Mucosa of descending colon (tissue), 3 donors: ENCODE data around the gene VN1R5. TPM values are rescaled to one million over a fixed set of nuclear protein-coding genes. Genes with fewer than 3 reads are reported as not detected.

Experiments
- ATAC-seq: fragments of 200-7000 bp; cut with Tn5 transposase; one replicate; pipeline ENCODE4 v1.9.1; 2020; ENCODE audit warnings: mild to moderate bottlenecking, moderate library complexity
- DNase-seq, 3 donors: peaks; one replicate each; pipeline ENCODE4 v3.0.0-alpha.2; 2020
- H3K36me3 ChIP-seq: fragments of 200-600 bp; one replicate; pipeline ENCODE4 v1.8.0; 2021; ENCODE audit warnings: low read depth, mild to moderate bottlenecking
- H3K4me1 ChIP-seq: fragments of 200-600 bp; one replicate; pipeline ENCODE4 v1.8.0; 2021; ENCODE audit warnings: low read depth, mild to moderate bottlenecking
- H3K4me3 ChIP-seq: fragments of 200-600 bp; one replicate; pipeline ENCODE4 v1.8.0; 2021; ENCODE audit warnings: mild to moderate bottlenecking
- H3K9me3 ChIP-seq: fragments of 200-600 bp; one replicate; pipeline ENCODE4 v1.8.0; 2021; ENCODE audit warnings: mild to moderate bottlenecking
- CTCF ChIP-seq: fragments of 200-600 bp; IDR thresholded peaks from one replicate; pipeline ENCODE4 v1.8.0; 2022; ENCODE audit warnings: antibody characterized with exemption, mild to moderate bottlenecking
- intact Hi-C, 2 donors: fragments of 100-400 bp; cut with DNase I in 1 of 2; cut with micrococcal nuclease in 1 of 2; formaldehyde crosslinking; loops; one replicate each; pipeline versions ENCODE4 v1.11.0 to v1.11.1; 2022; cut with DNase I, micrococcal nuclease
- total RNA-seq, 3 donors: library from RNA; stranded (reverse); fragmentation: NEBNext Ultra II Directional in 2 of 3; extraction: Animal tissue kit (Norgen Biotek cat#: 25700) in 2 of 3; gene quantifications; one replicate each; pipeline versions ENCODE4 v1.2.1 to v1.2.4, GENCODE V29; 2021 to 2023
- donor health status: DM: no; HTN: no; CAD: no; lungs with moderate emphysema.
- donor health status: DM: no; HTN: no; CAD: no.
- donor health status: DM: no; HTN: yes; CAD: no.

VN1R5 gene
- total RNA-seq, 3 donors from 2014 or later = not detected

GRCh38 chr1:247228133-247228532 lies 27.7 kb upstream of the VN1R5 start:
- intact Hi-C loops = no loop called here
- Histone ChIP-seq H3K36me3 (no peaks in the 10 kb centered on the region), H3K9me3 (peaks cover 12% of the 10 kb centered on the region), H3K4me1 (no peaks in the 10 kb centered on the region), H3K4me3 (no peak overlapping the region)
- TF ChIP-seq CTCF = no peak
- ATAC-seq = no peak
- DNase-seq = no peak

- H3K36me3 ChIP-seq = no peaks in the 10 kb centered on the region
- no peaks in the 10 kb centered on the region for H3K4me1 ChIP-seq
- DNase-seq = no peak
- intact Hi-C loops = no loop called here
- no peak overlapping the region for H3K4me3 ChIP-seq
- TF ChIP-seq CTCF = no peak
- H3K9me3 ChIP-seq = no peaks in the 10 kb centered on the region
- no peak for ATAC-seq
These were observed 14.2 kb upstream of the VN1R5 start for GRCh38 chr1:247241691-247242090.

GRCh38 chr1:247243524-247244137 lies 12.2 kb upstream of the VN1R5 start:
- H3K4me1 ChIP-seq = no peaks in the 10 kb centered on the region
- intact Hi-C loops = no loop called here

GRCh38 chr1:247246325-247247115 lies 9.4 kb upstream of the VN1R5 start:
- intact Hi-C loops = no loop called here
- no peak for ATAC-seq
- no peaks in the 10 kb centered on the region for H3K4me1 ChIP-seq

More at GRCh38 chr1:247243524-247244137, 12.2 kb upstream of the VN1R5 start:
- H3K4me3 ChIP-seq = no peak overlapping the region
- no peak for TF ChIP-seq CTCF
- ATAC-seq = no peak
- H3K36me3 ChIP-seq = no peaks in the 10 kb centered on the region
- H3K9me3 ChIP-seq = no peaks in the 10 kb centered on the region
- no peak for DNase-seq

GRCh38 chr1:247247568-247247967 lies 8.3 kb upstream of the VN1R5 start:
- Histone ChIP-seq H3K4me1 (no peaks in the 10 kb centered on the region), H3K9me3 (no peaks in the 10 kb centered on the region), H3K36me3 (no peaks in the 10 kb centered on the region), H3K4me3 (no peak overlapping the region)
- DNase-seq (no peak), ATAC-seq (no peak)
- no peak for TF ChIP-seq CTCF
- intact Hi-C loops = no loop called here

More at GRCh38 chr1:247246325-247247115, 9.4 kb upstream of the VN1R5 start:
- H3K4me3 ChIP-seq = no peak overlapping the region
- no peaks in the 10 kb centered on the region for H3K9me3 ChIP-seq
- H3K36me3 ChIP-seq = no peaks in the 10 kb centered on the region
- no peak for DNase-seq
- TF ChIP-seq CTCF = no peak
